GM21515 (cell line): ENCODE data around the gene HIC1.

ENCODE experiments used
- ATAC-seq: cut with Tn5 transposase; IDR thresholded peaks from one replicate; pipeline ENCODE4 v1.9.1; 2021; ENCODE audit not compliant: unreplicated experiment

HIC1 gene

DNA sequence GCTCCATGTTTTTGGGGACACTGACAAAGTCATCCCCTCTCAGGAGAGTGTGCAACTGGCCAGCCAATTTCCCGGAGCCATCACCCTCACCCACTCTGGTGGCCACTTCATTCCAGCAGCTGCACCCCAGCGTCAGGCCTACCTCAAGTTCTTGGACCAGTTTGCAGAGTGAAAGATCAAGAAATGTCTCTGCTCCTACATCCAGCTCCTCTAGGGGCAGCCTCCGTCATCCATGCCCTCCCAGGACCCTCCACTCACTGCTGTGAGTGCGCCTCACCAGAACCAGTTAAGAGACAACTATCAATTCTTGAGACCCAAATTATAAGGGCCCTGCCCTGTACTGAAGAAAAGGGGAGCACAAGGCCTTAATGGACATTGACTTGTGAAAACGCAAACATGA, 12.0 kb upstream of the HIC1 start:
- no peak for ATAC-seq

DNA sequence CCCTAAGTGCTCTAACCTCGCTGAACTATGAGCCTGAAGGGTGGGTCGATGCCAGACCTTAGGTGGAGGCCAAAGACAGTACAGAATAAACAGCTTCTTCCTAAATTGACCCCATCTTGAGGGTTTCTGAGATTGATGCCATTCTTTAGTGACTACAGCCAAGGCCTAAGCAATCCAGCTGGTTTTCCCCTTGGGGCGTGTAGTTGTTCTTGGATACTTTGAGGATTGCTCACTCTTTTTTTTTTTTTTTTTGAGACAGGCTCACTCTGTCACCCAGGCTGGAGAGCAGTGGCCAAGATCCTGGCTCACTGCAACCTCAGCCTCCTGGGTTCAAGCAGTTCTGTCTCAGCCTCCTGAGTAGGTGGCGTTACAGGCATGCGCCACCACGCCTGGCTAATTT, 11.1 kb upstream of the HIC1 start:
- no peak for ATAC-seq

DNA sequence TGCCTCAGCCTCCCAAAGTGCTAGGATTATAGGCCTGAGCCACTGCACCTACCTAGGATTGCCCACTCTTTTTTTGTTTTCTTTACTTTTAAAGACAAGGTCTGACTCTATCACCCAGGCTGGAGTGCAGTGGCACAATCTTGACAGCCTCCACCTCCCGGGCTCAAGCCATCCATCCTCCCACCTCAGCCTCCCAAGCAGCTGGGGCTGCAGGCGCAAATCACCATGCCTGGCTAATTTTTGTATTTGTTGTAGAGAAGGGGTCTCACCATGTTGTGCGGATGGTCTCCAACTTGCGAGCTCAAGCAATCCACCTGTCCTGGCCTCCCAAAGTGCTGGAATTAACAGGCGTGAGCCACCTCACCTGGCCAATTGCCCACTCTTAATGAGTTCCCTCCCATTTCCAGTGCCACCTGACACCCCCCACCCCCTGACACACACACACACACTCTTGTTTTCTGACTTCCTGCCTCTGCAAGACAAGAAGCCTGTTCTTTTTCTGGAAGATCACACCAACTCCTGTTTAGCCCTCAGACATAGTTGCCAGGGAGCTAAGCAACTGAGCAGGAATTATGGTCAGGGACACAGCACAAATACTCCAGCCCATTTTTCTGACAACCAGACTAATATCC, 10.5 kb upstream of the HIC1 start:
- no peak for ATAC-seq

DNA sequence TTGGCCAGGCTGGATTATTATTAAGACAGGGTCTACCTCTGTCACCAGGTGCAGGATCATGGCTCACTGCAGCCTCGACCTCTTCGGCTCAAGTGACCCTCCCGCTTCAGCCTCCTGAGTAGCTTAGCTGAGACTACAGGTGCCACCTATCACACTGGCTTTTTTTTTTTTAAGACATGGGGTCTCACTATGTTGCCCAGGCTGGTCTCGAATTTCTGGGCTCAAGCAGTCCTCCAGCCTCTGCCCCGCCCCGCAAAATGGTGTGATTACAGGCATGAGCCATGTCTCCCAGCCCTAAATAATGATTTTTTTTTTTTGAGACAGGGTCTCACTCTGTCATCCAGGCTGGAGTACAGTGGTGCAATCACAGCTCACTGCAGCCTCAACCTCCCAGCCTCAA, 7.3 kb upstream of the HIC1 start:
- no peak for ATAC-seq

DNA sequence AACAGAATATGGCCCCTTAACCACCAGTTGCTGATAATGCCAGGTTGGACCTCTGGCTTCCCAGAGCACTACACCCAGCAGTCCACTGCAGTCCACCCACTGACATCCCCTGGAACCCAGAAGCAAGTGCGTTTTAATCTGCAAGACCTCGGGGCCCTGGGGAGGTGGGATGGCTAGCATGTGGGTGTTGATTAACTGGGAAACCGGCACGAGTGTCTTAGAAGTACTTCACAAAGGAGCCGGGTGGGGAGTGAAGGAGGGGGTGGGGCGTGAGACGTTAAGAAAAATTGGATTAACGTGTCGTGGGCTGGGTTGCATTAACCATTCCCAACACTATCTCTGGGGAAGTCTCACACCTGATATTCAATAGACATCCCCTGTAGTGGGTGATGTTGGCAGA, 6.1 kb upstream of the HIC1 start:
- no peak for ATAC-seq

DNA sequence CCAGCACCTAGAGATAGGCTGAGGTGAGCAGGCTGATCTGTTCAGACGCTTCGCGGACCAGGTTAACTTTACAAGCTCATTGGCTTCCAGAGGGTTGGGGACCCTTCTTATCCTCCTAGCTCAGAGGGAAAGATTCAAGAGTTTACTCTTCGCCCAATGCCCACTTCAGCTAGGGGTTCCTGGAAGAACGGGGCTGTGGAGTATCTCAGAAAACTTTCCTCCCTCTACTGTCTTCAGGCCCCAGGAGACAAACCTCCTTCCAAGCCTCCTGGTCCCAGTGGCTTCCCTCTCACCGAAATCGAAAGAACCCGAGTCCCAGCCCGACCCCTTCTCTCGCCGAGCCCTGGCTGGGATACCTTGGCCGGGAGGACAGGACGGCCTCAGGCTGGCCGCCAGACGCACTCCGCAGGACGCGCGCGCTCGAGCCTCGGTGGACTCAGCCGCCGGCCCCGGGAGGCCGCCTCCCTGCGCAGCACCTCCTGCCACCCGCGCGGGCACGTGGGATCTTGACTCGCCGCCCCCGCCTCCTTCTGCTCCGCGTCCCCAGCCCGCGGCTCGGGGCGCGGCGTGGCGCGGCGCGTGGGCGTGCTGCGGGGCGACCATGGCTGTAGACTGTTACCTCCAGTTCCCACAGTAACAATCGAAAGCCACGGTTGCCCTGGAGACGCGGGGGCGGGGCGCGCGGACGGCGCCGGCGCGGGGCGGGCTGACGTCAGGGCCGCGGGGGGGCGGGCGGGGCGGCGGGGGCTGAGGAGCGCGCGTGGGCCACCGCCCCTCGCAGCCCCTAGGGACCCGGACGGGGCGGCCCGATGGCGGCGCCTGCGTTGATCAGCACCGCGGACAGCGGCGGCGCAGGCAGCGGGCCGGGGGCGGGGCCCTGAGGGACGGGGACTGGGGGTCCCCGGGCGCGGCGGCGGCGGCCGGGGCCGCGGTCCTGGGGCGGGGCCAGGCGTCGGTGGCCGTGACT, 5.3 kb upstream of the HIC1 start:
- peak; percentile 38 for ATAC-seq

DNA sequence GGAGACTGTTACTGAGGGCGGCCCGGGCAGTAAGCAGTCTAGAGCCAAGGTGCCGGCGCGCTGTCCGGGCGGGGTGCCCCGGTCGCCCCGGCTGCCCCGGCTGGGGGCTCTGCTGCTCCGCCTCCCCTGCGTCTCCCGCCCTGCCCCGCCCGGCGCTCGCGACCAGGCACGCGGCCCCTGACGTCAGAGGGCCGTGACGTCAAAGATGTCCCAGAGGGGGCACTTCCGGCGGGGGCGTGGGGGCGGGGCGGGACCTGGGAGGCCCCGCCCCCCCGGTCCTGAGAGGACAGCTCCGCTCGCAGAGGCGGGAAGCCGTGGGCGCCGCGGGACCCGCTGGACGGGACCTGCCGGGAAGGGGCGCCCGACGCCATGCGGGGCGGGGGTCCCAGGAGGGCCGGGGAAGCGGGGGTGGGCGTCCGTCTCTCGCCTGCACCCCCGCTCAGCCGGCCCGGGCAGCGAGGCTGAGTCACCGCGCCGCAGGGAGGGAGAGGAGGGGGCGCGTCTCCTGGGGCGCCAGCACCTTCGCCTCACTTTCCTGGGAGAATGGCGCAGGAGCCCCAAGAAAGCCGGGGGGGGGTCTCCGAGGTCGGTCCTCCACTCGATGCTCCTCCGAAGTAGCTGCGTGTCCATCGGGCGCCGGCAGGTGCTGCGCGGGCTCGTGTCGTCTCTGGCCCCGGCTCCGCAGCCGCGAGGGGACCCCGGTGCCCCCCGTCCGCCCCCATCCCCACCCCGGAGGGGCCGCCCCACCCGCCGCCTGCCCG, 4.4 kb upstream of the HIC1 start:
- no peak for ATAC-seq

DNA sequence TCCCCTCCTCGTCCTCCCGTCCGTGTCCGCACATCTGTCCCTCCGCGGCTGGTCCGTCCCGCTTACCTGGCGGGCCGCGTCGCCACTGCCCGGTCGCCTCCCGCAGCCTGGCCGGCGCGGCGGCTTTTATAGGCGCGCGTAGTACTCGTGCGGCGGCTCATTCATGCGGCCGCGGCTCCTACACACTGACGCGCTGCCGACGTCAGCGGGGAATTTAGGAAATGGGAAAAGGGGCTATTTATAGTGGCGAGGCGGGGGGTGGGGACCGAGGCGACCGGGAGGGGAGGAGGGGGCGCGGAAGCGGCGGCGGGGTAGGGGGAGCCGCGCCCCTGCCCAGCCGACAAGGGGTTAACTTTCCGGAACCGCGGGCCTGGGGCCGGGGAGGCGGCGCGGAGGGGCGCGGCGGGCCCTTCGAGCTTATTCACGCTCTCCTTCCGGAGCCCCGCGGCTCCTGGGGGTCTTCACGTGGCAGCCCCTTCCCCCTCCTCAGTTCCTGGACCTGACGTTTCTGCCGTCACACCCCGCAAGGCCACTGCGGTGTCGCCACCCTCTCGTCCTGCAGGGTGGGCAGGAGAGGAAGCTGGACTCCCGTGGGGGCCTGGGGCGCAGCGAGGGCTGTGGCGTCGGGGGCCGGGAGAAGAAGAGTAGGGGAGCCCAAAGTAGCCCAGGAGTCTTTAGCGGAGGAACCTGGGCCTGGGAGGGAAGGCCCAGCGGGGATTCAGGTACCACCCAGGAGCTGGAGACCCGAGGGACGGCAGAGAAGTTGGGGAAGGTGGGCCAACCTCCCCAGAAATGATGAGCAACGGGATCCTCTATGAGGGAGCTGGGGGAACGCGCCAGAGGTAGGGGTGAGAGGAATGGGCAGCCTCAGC, 3.6 kb upstream of the HIC1 start:
- ATAC-seq = no peak

DNA sequence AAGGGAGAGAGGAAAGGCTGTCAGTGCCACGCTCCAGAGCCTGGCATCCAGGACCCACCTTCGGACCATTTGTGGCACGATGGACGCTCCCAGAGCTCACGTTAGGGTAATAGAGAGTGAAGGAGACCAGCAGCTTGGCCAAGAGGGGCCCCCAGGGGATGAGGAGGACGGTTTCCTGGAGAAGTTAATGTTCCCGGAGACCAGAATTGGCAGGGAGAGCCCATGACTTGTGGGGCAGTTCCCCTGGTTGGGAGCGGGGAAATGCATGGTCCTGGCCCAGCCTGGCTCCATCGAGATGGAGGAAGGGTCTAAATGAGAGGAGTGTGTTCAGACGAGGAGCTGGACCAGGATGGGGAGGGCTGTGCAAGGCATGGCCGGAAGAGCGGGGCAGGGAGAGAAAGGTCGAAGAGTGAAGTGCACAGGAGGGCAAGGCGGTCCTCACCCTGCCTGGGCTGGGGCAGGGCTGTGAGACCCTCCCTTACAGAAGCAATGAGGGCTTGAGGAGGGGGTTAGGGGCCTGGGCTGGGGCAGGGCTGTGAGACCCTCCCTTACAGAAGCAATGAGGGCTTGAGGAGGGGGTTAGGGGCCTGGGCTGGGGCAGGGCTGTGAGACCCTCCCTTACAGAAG, 2.9 kb upstream of the HIC1 start:
- ATAC-seq = no peak

DNA sequence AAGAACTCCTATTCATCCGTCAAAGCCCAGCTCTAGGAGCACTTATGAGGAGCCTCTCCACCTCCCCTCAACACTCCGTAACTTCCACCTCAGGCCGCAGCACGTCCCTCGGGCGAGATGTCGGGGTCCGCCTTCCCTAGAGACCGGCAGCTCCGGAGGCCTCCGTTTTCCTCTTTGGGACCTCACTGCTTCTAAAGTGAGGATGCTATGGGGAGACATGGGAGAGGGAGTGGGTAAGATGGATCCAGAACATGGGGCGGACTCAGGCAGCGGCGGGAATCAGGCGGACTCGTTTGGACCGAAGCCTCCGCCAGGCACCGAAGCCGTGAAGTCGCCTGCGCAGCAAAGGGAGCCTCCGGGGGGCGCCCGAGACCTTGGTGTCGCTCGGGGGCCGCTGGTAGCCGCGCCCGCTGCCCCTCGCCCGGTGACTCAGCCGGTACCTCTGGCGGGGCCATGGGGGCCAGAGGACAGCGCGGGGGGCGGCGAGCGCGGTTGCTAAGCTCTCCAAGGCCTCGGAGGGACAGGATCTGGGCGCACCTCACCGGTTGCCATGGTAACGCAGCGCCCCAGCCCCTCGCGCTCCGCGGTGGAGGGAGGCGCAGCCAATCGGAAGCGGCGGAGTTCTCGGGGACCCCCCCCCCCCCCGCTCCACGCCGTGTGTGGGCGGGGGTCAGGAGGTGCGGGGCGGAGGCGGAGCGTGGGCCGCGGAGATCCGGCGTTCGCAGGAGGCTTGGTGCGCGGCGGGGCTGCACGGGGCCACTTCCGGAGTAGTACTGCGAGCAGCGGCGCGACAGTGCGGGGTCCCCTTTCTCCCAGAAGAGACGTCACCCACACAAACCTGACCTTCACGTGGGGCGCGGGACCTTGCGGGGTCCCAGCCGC, 1.3 kb upstream of the HIC1 start:
- no peak for ATAC-seq

DNA sequence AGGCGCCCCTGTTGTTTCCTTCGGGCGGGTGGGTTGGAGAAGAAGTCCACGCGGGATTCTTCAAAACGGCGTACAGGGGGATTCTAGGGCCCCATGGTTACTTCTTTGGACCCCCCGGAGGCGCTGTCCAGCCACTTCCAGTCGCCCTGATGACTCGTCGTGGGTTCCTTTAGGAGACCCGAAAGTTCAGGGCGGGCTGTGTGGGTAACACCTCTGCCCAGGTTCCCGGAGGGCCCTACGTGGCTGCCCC, 716 bp upstream of the HIC1 start:
- no peak for ATAC-seq

DNA sequence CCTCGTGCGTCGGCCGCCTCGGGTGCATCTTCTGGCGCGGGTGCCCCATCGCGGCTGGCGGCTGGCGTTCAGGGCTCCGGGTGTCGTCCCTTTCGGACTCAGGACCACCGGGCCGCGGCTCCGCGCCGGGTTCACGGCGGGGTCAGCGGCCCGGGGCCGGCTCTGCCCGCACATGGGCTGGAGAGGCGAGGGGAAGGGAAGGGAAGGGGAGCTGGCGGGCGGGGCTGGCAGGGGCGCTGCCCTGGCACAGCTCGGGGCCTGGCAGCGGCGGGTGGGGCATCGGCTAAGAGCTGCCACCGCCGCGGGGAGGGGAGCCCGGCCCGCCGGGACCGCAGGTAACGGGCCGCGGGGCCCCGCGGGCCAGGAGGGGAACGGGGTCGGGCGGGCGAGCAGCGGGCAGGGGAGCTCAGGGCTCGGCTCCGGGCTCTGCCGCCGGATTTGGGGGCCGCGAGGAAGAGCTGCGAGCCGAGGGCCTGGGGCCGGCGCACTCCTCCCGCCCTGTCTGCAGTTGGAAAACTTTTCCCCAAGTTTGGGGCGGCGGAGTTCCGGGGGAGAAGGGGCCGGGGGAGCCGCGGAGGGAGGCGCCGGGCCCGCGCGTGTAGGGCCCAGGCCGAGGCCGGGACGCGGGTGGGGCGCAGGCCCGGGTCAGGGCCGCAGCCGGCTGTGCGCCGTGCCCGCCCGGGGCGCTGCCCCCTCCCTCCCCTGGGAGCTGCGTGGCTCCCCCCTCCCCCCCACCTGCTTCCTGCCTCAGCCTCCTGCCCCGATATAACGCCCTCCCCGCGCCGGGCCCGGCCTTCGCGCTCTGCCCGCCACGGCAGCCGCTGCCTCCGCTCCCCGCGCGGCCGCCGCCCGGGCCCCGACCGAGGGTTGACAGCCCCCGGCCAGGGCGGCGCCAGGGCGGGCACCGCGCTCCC, 646 bp downstream of the HIC1 start:
- ATAC-seq = no peak

DNA sequence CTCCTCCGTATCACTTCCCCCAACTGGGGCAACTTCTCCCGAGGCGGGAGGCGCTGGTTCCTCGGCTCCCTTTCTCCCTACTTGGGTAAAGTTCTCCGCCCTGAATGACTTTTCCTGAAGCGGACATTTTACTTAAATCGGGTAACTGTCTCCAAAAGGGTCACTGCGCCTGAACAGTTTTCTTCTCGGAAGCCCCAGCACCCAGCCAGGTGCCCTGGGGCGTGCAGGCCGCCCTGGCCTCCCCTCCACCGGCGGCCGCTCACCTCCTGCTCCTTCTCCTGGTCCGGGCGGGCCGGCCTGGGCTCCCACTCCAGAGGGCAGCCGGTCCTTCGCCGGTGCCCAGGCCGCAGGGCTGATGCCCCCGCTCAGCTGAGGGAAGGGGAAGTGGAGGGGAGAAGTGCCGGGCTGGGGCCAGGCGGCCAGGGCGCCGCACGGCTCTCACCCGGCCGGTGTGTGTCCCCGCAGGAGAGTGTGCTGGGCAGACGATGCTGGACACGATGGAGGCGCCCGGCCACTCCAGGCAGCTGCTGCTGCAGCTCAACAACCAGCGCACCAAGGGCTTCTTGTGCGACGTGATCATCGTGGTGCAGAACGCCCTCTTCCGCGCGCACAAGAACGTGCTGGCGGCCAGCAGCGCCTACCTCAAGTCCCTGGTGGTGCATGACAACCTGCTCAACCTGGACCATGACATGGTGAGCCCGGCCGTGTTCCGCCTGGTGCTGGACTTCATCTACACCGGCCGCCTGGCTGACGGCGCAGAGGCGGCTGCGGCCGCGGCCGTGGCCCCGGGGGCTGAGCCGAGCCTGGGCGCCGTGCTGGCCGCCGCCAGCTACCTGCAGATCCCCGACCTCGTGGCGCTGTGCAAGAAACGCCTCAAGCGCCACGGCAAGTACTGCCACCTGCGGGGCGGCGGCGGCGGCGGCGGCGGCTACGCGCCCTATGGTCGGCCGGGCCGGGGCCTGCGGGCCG, 1.6 kb downstream of the HIC1 start:
- no peak for ATAC-seq

DNA sequence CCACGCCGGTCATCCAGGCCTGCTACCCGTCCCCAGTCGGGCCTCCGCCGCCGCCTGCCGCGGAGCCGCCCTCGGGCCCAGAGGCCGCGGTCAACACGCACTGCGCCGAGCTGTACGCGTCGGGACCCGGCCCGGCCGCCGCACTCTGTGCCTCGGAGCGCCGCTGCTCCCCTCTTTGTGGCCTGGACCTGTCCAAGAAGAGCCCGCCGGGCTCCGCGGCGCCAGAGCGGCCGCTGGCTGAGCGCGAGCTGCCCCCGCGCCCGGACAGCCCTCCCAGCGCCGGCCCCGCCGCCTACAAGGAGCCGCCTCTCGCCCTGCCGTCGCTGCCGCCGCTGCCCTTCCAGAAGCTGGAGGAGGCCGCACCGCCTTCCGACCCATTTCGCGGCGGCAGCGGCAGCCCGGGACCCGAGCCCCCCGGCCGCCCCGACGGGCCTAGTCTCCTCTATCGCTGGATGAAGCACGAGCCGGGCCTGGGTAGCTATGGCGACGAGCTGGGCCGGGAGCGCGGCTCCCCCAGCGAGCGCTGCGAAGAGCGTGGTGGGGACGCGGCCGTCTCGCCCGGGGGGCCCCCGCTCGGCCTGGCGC, 2.4 kb downstream of the HIC1 start:
- no peak for ATAC-seq

DNA sequence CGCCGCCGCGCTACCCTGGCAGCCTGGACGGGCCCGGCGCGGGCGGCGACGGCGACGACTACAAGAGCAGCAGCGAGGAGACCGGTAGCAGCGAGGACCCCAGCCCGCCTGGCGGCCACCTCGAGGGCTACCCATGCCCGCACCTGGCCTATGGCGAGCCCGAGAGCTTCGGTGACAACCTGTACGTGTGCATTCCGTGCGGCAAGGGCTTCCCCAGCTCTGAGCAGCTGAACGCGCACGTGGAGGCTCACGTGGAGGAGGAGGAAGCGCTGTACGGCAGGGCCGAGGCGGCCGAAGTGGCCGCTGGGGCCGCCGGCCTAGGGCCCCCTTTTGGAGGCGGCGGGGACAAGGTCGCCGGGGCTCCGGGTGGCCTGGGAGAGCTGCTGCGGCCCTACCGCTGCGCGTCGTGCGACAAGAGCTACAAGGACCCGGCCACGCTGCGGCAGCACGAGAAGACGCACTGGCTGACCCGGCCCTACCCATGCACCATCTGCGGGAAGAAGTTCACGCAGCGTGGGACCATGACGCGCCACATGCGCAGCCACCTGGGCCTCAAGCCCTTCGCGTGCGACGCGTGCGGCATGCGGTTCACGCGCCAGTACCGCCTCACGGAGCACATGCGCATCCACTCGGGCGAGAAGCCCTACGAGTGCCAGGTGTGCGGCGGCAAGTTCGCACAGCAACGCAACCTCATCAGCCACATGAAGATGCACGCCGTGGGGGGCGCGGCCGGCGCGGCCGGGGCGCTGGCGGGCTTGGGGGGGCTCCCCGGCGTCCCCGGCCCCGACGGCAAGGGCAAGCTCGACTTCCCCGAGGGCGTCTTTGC, 3.1 kb downstream of the HIC1 start:
- no peak for ATAC-seq
